Osteoblast (primary cell): Measurements from ENCODE around the gene ANGPTL2. TPM values are rescaled to one million over a fixed set of nuclear protein-coding genes. Genes with fewer than 3 reads are reported as not detected.

Experiments
- DNase-seq: peaks from one replicate; pipeline ENCODE4 v3.0.0; 2011; ENCODE audit warnings: low spot score, mixed read lengths; ENCODE audit not compliant: insufficient read length; ENCODE audit errors: missing footprints
- H2AFZ ChIP-seq: 2 replicates; pipeline ENCODE4 v1.6.0; 2011; ENCODE audit warnings: mild to moderate bottlenecking, low read length
- H3K27ac ChIP-seq: 2 replicates; pipeline ENCODE4 v1.5.1; 2011; ENCODE audit warnings: mild to moderate bottlenecking, low read depth, low read length, moderate library complexity
- H3K27me3 ChIP-seq: 2 replicates; pipeline ENCODE4 v1.6.0; 2012; ENCODE audit warnings: mild to moderate bottlenecking, control low read depth, inconsistent platforms, low read length, moderate library complexity; ENCODE audit not compliant: insufficient read depth
- H3K36me3 ChIP-seq: 2 replicates; pipeline ENCODE4 v1.5.1; 2011; ENCODE audit warnings: mild to moderate bottlenecking, low read length, control low read depth, moderate library complexity; ENCODE audit not compliant: insufficient read depth
- H3K4me1 ChIP-seq: 2 replicates; pipeline ENCODE4 v1.5.1; 2011; ENCODE audit warnings: mild to moderate bottlenecking, low read length, control low read depth, moderate library complexity; ENCODE audit not compliant: insufficient read depth
- H3K4me2 ChIP-seq: 2 replicates; pipeline ENCODE4 v1.6.0; 2011; ENCODE audit warnings: mild to moderate bottlenecking, low read length; ENCODE audit not compliant: insufficient read depth
- H3K4me3 ChIP-seq: fragments of 200-600 bp; sonication (generic); 3 replicates; pipeline ENCODE4 v1.5.1; 2012; ENCODE audit warnings: mild to moderate bottlenecking, low read length, inconsistent platforms; ENCODE audit not compliant: insufficient read depth
- H3K79me2 ChIP-seq: 2 replicates; pipeline ENCODE4 v1.6.0; 2012; ENCODE audit warnings: mild to moderate bottlenecking, low read length, control low read depth, inconsistent platforms; ENCODE audit not compliant: insufficient read depth
- H3K9me3 ChIP-seq: 2 replicates; pipeline ENCODE4 v1.5.1; 2011; ENCODE audit warnings: low read depth, low read length, control low read depth
- H4K20me1 ChIP-seq: 2 replicates; pipeline ENCODE4 v1.6.0; 2012; ENCODE audit warnings: mild to moderate bottlenecking, low read length, control low read depth; ENCODE audit not compliant: insufficient read depth
- CTCF ChIP-seq: IDR thresholded peaks from 2 replicates; pipeline ENCODE4 v1.5.1; 2011; ENCODE audit warnings: mild to moderate bottlenecking, low read depth, low read length, moderate library complexity; ENCODE audit errors: extremely low read depth
- total RNA-seq: library from RNA; depleted of rRNA; stranded (reverse); fragments of >200 nt; gene quantifications from 2 replicates; pipeline ENCODE4 v1.2.3, GENCODE V29; 2012

The ANGPTL2 gene
- total RNA-seq, 1 donor = 39.8 TPM

- Histone ChIP-seq H4K20me1 (no peaks in the 10 kb centered on the region), H2AFZ (no peak overlapping the region), H3K79me2 (no peaks in the 10 kb centered on the region), H3K4me3 (no peak overlapping the region), H3K9me3 (no peaks in the 10 kb centered on the region), H3K4me1 (no peaks in the 10 kb centered on the region), H3K27me3 (no peaks in the 10 kb centered on the region), H3K36me3 (no peaks in the 10 kb centered on the region), H3K27ac (no peak overlapping the region), H3K4me2 (no peak overlapping the region)
- no peak for TF ChIP-seq CTCF
- no peak for DNase-seq
Measured at GRCh38 chr9:127095411-127095810, 27.0 kb downstream of the ANGPTL2 start.

- TF ChIP-seq CTCF = no peak
- Histone ChIP-seq H2AFZ (no peak overlapping the region), H3K4me2 (no peak overlapping the region), H3K4me3 (no peak overlapping the region), H3K27ac (no peak overlapping the region), H3K27me3 (no peaks in the 10 kb centered on the region), H3K79me2 (no peaks in the 10 kb centered on the region), H3K4me1 (no peaks in the 10 kb centered on the region), H4K20me1 (no peaks in the 10 kb centered on the region), H3K36me3 (no peaks in the 10 kb centered on the region), H3K9me3 (no peaks in the 10 kb centered on the region)
- DNase-seq = no peak
Measured at GRCh38 chr9:127093319-127094020, 29.0 kb downstream of the ANGPTL2 start.

GRCh38 chr9:127092041-127092608, 30.3 kb downstream of the ANGPTL2 start:
- no peaks in the 10 kb centered on the region for H3K9me3 ChIP-seq
- TF ChIP-seq CTCF = no peak
- DNase-seq = no peak
- H3K27ac ChIP-seq = no peak overlapping the region
- H3K4me1 ChIP-seq = no peaks in the 10 kb centered on the region
- no peaks in the 10 kb centered on the region for H3K36me3 ChIP-seq
- no peaks in the 10 kb centered on the region for H3K27me3 ChIP-seq
- H3K4me3 ChIP-seq = no peak overlapping the region
- no peaks in the 10 kb centered on the region for H4K20me1 ChIP-seq
- H2AFZ ChIP-seq = no peak overlapping the region
- no peak overlapping the region for H3K4me2 ChIP-seq
- no peaks in the 10 kb centered on the region for H3K79me2 ChIP-seq

- no peak for DNase-seq
- no peaks in the 10 kb centered on the region for H4K20me1 ChIP-seq
- no peak overlapping the region for H3K27ac ChIP-seq
- H3K79me2 ChIP-seq = no peaks in the 10 kb centered on the region
- TF ChIP-seq CTCF = no peak
- H3K4me1 ChIP-seq = no peaks in the 10 kb centered on the region
- no peaks in the 10 kb centered on the region for H3K27me3 ChIP-seq
- H3K4me3 ChIP-seq = no peak overlapping the region
- no peak overlapping the region for H2AFZ ChIP-seq
- no peak overlapping the region for H3K4me2 ChIP-seq
- H3K36me3 ChIP-seq = no peaks in the 10 kb centered on the region
- no peaks in the 10 kb centered on the region for H3K9me3 ChIP-seq
Measured at GRCh38 chr9:127091526-127091925, 30.9 kb downstream of the ANGPTL2 start.
